Measurements from ENCODE around the gene GORASP2.

- TF ChIP-seq, protein P1, sequence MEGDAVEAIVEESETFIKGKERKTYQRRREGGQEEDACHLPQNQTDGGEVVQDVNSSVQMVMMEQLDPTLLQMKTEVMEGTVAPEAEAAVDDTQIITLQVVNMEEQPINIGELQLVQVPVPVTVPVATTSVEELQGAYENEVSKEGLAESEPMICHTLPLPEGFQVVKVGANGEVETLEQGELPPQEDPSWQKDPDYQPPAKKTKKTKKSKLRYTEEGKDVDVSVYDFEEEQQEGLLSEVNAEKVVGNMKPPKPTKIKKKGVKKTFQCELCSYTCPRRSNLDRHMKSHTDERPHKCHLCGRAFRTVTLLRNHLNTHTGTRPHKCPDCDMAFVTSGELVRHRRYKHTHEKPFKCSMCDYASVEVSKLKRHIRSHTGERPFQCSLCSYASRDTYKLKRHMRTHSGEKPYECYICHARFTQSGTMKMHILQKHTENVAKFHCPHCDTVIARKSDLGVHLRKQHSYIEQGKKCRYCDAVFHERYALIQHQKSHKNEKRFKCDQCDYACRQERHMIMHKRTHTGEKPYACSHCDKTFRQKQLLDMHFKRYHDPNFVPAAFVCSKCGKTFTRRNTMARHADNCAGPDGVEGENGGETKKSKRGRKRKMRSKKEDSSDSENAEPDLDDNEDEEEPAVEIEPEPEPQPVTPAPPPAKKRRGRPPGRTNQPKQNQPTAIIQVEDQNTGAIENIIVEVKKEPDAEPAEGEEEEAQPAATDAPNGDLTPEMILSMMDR (conservative IDR thresholded peaks at IDR 0.05; ENCODE audit: low read depth, low read length): no peak
- TF ChIP-seq EZH2 (IDR thresholded peaks at IDR 0.05; ENCODE audit: low read length, unreplicated experiment): no peak
Observed at GRCh38 chr2:170887896-170888295, 41.2 kb upstream of the GORASP2 start.

Measured in PC-3 (cell line).